ENCODE measurements around the gene ZC3H18.

Gene ZC3H18

GRCh38 chr16:88585269-88585668 is 15.1 kb downstream of the ZC3H18 start:
- no peak for DNase-seq

GRCh38 chr16:88585927-88586581 is 15.9 kb downstream of the ZC3H18 start:
- DNase-seq, result no peak

GRCh38 chr16:88588148-88588547 is 17.9 kb downstream of the ZC3H18 start:
- DNase-seq, result no peak

DNA sequence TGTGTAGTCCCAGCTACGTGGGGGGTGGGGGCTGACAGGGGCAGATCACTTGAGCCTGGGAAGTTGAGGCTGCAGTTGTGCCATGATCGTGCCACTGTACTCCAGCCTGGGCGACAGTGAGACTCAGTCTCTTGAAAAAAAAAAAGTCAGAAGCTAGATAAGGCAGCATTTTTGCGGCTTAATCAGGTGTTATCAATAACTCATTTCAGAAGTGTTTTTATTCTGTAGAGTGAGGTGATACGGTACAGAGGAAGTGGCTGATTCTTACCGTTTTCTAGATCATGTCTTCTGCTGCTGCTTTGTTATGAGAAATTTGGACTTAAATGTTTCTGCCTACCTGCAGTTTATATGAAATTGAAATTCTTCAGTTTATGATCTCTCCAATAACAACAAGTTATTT is 18.6 kb downstream of the ZC3H18 start:
- DNase-seq, result no peak

DNA sequence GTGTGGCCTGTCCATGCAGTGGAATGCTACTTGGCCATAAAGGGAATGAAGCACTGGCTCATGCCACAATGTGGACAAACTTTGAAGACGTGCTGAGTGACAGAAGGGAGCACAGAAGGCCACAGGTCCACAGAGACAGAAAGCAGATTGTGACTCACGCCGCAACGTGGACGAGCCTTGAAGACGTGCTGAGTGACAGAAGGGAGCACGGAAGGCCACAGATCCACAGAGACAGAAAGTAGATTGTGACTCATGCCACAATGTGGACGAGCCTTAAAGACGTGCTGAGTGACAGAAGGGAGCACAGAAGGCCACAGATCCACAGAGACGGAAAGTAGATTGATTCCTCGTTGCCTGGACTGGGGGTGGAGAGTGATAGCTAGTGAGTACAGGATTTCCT is 19.2 kb downstream of the ZC3H18 start:
- peak; percentile 18 for DNase-seq

DNA sequence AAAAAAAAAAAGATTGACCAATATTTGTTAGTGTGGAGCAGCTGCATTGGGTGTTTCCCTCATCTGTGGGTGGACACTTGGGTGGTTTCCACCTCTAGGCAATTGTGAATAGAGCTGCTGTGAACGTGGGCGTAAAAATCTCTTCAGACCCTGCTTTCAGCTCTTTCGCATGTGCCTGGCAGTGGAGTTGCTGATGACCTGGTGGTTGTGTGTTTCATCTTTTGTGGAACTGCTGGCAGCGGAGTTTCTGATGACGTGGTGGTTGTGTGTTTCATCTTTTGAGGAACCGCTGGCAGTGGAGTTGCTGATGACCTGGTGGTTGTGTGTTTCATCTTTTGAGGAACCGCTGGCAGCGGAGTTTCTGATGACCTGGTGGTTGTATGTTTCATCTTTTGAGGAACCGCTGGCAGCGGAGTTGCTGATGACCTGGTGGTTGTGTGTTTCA is 21.4 kb downstream of the ZC3H18 start:
- DNase-seq, result peak; percentile 58

DNA sequence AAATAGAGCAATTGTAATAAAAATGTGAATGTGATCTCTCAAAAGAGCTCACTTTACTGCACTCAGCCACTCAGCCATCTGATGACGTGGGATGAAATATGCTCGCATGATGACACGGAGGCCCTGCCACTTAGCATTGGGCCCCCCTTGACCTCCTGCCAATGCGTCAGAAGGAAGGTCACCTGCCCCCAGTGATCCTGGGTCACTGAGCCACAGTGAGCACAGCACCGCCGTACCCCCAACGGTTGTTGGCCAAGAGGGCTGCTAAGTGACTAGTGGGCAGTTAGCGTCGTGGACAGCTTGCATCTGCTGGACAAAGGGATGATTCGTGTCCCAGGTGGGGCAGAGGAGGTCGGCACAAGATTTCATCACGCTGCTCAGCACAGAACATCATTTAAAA is 22.9 kb downstream of the ZC3H18 start:
- no peak for DNase-seq

GRCh38 chr16:88593489-88593888 is 23.3 kb downstream of the ZC3H18 start:
- DNase-seq, result no peak

DNA sequence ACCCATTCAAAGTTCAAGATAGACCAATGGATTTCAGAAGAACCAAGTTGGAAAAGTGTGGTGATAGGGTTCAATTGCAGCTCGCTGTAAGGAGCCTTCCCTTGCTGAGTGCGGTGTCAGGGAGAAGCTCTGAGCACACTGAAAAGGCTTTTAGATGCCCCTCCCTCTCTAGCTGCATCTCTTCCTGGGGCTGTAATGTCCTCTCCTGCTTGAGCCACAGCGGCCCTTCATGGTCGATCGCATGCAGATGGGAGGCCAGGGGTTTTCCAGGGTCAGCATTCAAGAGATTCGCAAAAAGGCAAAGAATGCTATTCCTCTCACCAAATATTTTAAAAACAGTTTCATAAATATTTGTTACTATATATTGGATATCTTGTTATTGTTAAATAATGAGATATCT is 23.7 kb downstream of the ZC3H18 start:
- DNase-seq, result no peak

DNA sequence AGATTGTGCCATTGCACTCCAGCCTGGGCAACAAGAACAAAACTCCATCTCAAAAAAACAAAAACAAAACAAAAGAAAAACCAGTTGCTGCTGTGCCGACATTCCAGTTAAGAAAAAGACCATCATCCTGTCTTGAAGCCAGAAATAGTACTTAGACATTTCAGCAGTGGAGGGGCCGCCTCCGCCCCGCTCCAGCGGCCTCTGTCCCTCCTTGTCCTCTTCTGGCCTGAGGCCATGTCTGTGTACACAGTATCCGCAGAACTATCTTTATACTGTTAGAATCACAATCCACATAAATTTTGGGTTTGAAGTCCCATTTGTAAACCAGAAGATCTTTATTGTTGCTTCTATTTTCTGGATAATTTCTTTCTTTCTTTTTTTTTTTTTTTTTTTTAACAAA is 24.9 kb downstream of the ZC3H18 start:
- no peak for DNase-seq

GRCh38 chr16:88595921-88596320 is 25.7 kb downstream of the ZC3H18 start:
- DNase-seq, result no peak

DNA sequence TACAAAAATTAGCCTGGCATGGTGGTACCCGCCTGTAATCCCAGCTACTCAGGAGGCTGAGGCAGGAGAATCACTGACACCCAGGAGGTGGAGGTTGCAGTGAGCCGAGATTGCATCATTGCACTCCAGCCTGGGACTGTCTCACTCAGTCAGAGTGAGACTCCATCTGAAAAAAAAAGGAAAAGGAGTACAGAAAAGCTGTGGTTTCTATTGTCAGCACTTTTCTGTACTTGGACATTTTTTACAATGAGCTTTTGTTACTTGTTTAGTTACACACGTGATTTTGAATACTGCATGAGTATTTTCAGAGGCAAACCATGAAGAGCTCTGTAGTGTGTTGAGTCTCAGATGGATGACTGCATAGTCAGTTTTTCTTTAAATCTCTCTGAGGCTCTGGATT is 26.3 kb downstream of the ZC3H18 start:
- no peak for DNase-seq

GRCh38 chr16:88597856-88598491 is 27.8 kb downstream of the ZC3H18 start:
- no peak for DNase-seq

GRCh38 chr16:88599092-88599733 is 29.0 kb downstream of the ZC3H18 start:
- no peak for DNase-seq

GRCh38 chr16:88599825-88600538 is 29.8 kb downstream of the ZC3H18 start:
- DNase-seq, result no peak

- no peak for DNase-seq
Observed at GRCh38 chr16:88600539-88600896, 30.3 kb downstream of the ZC3H18 start.

DNA sequence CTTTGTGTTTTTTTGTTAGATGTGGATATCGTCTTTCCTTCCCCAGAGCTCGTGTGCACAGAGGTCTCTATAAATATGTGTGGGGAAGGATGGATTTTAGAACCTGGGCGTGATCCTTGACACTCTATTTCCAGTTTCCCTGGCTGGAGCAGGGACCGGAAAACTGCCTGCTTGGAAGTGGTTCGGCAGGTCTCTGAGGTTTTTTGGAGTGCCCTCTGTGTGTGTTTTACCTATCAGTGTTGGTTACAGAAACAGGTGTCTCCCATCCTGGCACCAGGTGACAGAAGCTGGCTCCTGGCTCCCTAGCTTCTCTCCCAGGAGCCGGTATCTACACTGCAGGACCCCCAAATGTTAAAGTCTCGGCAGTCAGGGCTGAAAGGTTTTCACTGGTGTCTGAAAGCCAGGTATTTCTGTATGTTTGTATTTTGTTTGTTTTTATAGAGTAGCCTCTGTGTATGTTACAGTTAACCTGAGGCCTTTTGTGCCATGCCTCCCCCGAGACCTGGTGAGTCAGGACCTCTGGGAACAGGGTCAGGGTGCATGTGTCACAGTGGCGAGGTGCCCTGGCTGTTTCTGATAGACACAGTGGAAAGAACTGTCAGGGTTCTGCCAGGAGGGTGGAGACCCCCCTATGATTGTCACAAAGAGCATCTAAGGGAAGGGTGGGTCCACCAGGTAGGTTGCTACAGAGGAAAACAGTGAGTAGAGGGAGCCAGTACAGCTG is 31.3 kb downstream of the ZC3H18 start:
- DNase-seq, result no peak

GRCh38 chr16:88602091-88602490 is 31.9 kb downstream of the ZC3H18 start:
- DNase-seq, result no peak

DNA sequence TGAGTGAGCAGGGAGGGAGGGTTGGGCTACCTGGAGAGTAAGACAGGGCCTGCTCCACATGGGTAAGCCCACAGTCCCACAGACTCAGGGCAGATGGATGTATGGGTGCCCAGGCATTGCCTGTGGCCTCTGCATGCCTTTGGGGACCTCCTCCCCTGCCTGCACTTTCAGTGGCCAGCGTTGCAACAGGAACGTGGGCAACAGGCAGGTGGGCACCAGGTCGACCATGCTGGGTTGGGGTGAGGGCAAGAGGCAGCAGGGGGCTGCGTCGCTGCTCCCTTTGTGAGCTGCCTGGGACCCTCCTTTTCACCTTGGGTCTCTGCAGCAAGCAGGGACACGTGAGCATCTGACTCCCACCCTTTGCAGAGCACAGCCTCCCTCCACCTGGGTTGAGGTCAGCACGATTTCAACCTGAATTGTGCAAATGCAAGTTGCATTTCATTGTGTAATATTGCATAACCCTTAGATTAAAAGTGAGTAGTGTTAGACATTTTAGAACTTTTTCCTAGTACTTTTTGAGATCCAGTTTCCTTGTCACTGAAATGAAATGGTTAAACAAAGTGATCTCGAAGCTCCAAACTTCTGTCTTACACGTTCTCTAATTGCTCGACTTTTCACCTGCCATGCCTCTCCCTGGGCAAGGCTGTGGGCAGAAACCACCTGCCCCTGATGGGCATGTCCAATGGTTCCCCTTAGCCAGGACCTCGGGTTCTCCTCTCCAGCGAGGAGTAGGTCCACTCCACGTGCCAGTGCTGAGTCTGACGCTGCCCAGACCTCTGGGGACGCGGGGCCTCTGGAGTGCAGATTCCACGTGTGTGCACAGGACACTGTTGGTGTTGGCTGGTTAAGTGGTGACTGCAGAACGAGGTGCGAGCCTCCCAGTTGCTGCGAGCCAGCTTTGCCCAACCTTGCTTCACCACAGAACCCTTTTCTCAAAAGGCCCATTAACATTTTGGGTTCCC is 35.3 kb downstream of the ZC3H18 start:
- DNase-seq, result no peak

- DNase-seq, result no peak
Observed at GRCh38 chr16:88606148-88606757, 36.0 kb downstream of the ZC3H18 start.

DNA sequence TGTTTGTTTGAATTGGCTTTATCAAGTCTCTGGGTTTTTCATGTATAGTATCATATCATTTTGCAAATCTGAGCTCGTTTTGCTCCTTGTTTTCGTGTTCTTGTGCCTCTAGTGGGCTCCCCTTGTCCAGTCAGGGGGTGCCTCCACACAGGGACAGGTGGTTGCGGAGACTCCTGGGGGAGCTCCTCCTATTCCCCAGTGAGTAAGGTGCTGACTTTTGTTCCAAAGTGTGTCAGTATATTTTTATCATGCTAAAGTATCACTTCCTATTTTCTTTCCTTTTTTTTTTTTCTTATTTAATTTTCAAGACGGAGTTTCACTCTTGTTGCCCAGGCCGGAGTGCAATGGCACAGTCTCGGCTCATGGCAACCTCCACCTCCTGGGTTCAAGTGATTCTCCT is 37.9 kb downstream of the ZC3H18 start:
- DNase-seq, result no peak

Data from activated CD4-positive, alpha-beta T cell treated with anti-CD3 and anti-CD28 coated beads for 48 hours (primary cell).